Lower lobe of right lung (tissue), 2 donors: ENCODE measurements around the gene CNTN1. TPM values are rescaled to one million over a fixed set of nuclear protein-coding genes. Genes with fewer than 3 reads are reported as not detected.

Experiments
- ATAC-seq, 2 donors: fragments of 200-7000 bp; cut with Tn5 transposase; one replicate each; pipeline ENCODE4 v1.9.1; 2020 to 2022; ENCODE audit warnings: mild to moderate bottlenecking in 2 of 2, moderate library complexity in 2 of 2
- DNase-seq: peaks from one replicate; pipeline ENCODE4 v3.0.0-alpha.2; 2020
- H3K27ac ChIP-seq: fragments of 200-600 bp; one replicate; pipeline ENCODE4 v1.8.0; 2022
- H3K27me3 ChIP-seq: fragments of 200-600 bp; one replicate; pipeline ENCODE4 v1.8.0; 2022; ENCODE audit warnings: low read depth
- H3K36me3 ChIP-seq: fragments of 200-600 bp; one replicate; pipeline ENCODE4 v1.8.0; 2022; ENCODE audit warnings: mild to moderate bottlenecking
- H3K4me1 ChIP-seq: fragments of 200-600 bp; one replicate; pipeline ENCODE4 v1.8.0; 2022
- H3K4me3 ChIP-seq: fragments of 200-600 bp; one replicate; pipeline ENCODE4 v1.8.0; 2022; ENCODE audit warnings: mild to moderate bottlenecking
- H3K9me3 ChIP-seq: fragments of 200-600 bp; one replicate; pipeline ENCODE4 v1.8.0; 2022
- intact Hi-C: fragments of 100-400 bp; cut with DNase I; formaldehyde crosslinking; loops from one replicate; pipeline ENCODE4 v1.11.0; 2022
- total RNA-seq: library from RNA; stranded (reverse); fragmentation: NEBNext Ultra II Directional; extraction: Animal tissue kit (Norgen Biotek cat#: 25700); gene quantifications from one replicate; pipeline ENCODE4 v1.2.1, GENCODE V29; 2021
- TF ChIP-seq, protein P1 (sequence below): fragments of 200-600 bp; IDR thresholded peaks from one replicate; pipeline ENCODE4 v1.8.0; 2022; ENCODE audit warnings: antibody characterized with exemption, mild to moderate bottlenecking
- donor health status: DM: no; HTN: yes; CAD: no; lungs with severe emphysema.

The CNTN1 gene
- total RNA-seq, 1 donor from 2014 or later = 12.3 TPM

DNA sequence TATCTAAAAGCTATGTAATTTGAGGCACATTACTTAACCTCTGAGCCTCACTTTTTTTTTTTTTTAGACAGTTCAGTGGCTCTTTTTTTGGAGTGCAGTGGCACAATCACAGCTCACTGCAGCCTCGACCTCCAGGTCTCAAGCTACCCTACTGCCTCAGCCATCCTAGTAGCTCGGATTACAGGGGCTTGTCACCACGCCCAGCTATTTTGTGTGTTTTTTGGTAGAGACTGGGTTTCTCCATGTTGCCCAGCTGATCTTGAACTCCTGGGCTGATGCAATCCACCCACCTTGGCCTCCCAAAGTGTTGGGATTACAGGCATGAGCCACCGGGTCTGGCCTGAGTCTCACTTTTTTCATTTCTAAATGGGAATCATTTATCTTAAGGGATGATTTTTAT is 303.9 kb downstream of the CNTN1 start:
- no peak for ATAC-seq

DNA sequence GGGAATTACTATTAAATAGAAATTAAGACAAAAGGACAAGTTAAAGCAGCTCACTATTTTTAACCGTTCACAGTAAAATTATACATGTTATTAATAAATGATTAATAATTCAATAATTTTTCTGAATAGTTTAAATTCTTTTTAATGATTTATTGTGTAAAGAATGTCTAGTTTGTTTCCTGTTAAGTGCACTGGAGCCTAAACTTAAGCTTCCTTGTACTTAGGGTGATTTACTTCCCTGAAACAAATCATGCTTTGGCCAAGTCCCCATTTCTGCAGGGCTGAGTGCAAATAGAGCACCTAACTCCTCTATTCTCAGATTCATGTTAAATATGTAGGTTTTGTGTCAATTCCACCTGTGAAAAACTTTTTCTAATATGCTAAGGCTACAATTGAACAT is 307.0 kb downstream of the CNTN1 start:
- Histone ChIP-seq H3K9me3 (peaks cover 9% of the 10 kb centered on the region), H3K27ac (no peak overlapping the region), H3K36me3 (no peaks in the 10 kb centered on the region), H3K27me3 (no peaks in the 10 kb centered on the region), H3K4me3 (no peak overlapping the region), H3K4me1 (no peaks in the 10 kb centered on the region)
- intact Hi-C loops = no loop called here
- TF ChIP-seq, protein P1, sequence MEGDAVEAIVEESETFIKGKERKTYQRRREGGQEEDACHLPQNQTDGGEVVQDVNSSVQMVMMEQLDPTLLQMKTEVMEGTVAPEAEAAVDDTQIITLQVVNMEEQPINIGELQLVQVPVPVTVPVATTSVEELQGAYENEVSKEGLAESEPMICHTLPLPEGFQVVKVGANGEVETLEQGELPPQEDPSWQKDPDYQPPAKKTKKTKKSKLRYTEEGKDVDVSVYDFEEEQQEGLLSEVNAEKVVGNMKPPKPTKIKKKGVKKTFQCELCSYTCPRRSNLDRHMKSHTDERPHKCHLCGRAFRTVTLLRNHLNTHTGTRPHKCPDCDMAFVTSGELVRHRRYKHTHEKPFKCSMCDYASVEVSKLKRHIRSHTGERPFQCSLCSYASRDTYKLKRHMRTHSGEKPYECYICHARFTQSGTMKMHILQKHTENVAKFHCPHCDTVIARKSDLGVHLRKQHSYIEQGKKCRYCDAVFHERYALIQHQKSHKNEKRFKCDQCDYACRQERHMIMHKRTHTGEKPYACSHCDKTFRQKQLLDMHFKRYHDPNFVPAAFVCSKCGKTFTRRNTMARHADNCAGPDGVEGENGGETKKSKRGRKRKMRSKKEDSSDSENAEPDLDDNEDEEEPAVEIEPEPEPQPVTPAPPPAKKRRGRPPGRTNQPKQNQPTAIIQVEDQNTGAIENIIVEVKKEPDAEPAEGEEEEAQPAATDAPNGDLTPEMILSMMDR = no peak
- ATAC-seq (no peak), DNase-seq (no peak)

More for the DNA sequence above, 303.9 kb downstream of the CNTN1 start:
- no peak overlapping the region for H3K27ac ChIP-seq
- DNase-seq = no peak
- no peaks in the 10 kb centered on the region for H3K9me3 ChIP-seq
- TF ChIP-seq, protein P1 = no peak
- H3K4me3 ChIP-seq = no peak overlapping the region
- H3K27me3 ChIP-seq = no peaks in the 10 kb centered on the region
- no peaks in the 10 kb centered on the region for H3K4me1 ChIP-seq
- intact Hi-C loops = no loop called here
- H3K36me3 ChIP-seq = no peaks in the 10 kb centered on the region

DNA sequence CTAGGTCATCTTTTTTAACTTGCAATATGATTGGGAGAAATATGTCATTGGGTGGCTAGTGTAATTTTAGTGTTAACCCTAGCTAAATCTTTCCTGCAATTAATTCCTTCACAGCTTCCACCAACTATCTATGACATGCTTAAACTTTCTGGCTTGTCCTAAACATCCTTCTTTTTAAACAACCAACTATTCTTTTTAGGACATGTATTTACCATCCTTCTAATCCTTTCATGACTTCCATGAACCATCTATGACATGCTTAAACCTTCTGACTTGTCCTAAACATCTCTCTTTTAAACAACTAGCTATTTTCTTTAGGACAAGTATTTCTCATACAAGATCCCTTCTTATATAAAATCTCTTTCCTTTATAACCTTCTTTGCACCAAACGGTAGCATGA is 316.2 kb downstream of the CNTN1 start:
- DNase-seq (no peak), ATAC-seq (no peak)
- Histone ChIP-seq H3K9me3 (peaks cover 21% of the 10 kb centered on the region), H3K4me1 (no peaks in the 10 kb centered on the region), H3K27ac (no peak overlapping the region), H3K4me3 (no peak overlapping the region), H3K36me3 (no peaks in the 10 kb centered on the region), H3K27me3 (no peaks in the 10 kb centered on the region)
- intact Hi-C loops = no loop called here
- TF ChIP-seq, protein P1 = no peak

DNA sequence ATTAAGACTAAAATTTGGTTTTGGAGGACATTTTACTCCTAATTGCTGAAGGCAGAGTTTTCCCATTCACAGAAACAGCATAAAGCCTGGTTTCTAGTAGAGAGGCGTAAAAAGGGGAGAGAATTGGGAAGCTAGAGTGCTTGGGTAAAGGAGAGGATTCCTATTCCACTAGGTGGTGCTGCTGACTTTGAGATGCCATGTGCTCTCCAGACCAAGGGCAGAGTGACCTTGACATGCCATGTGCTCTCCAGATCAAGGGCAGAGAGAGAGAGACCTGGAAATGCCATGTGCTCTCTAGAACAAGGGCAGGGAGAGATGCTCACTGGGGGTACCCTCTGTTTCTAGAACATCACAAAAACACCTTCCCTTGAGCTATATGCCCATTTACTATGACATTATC is 319.7 kb downstream of the CNTN1 start:
- H3K36me3 ChIP-seq = no peaks in the 10 kb centered on the region
- no peak overlapping the region for H3K4me3 ChIP-seq
- intact Hi-C loops = no loop called here
- no peaks in the 10 kb centered on the region for H3K4me1 ChIP-seq
- no peaks in the 10 kb centered on the region for H3K27me3 ChIP-seq
- TF ChIP-seq, protein P1 = no peak
- H3K27ac ChIP-seq = no peak overlapping the region
- peaks cover 7% of the 10 kb centered on the region for H3K9me3 ChIP-seq
- no peak for ATAC-seq
- no peak for DNase-seq

DNA sequence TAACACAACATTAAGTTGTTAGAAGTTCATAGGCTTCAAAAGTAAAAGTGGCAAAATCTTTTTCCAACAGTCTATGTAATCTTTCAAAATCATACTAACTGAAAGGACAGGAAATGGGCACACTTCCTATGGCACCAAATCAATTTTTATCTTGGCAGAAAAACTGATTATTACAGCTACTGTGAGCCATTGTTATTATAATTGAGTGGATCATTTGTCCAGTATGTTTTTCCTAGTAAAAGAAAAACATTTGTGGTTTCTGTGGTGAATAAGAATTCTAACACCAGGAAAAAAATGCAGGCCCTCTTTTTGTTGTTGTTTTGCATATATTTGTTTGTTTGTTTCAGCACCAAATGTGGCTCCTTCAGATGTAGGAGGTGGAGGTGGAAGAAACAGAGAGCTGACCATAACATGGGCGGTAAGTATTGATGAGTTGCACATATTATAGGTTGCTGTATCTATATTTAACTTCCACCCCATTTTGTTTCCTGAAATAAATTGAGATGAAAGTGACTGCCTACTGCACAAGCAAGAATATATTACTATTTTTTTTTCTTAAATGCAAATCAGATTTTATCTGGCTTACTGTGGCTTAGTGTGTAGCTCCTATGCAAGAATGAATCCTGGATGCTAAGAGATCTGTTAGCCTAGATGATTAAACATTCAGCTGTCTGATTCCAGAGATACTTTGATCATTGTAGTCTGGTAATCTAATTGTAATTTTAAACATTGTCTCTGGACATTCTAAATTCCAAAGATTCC is 321.8 kb downstream of the CNTN1 start:
- H3K27me3 ChIP-seq = no peaks in the 10 kb centered on the region
- H3K4me1 ChIP-seq = no peaks in the 10 kb centered on the region
- ATAC-seq (no peak), DNase-seq (no peak)
- H3K36me3 ChIP-seq = no peaks in the 10 kb centered on the region
- H3K4me3 ChIP-seq = no peak overlapping the region
- H3K27ac ChIP-seq = no peak overlapping the region
- peaks cover 7% of the 10 kb centered on the region for H3K9me3 ChIP-seq
- TF ChIP-seq, protein P1 = no peak
- intact Hi-C loops = no loop called here
